ENCODE measurements around the gene JHY.
"Not testable (repeated sequence)": the region's sequence is repeated elsewhere in the genome, so short reads cannot be mapped to it uniquely, and the experiment has no call there.

The JHY gene

DNA sequence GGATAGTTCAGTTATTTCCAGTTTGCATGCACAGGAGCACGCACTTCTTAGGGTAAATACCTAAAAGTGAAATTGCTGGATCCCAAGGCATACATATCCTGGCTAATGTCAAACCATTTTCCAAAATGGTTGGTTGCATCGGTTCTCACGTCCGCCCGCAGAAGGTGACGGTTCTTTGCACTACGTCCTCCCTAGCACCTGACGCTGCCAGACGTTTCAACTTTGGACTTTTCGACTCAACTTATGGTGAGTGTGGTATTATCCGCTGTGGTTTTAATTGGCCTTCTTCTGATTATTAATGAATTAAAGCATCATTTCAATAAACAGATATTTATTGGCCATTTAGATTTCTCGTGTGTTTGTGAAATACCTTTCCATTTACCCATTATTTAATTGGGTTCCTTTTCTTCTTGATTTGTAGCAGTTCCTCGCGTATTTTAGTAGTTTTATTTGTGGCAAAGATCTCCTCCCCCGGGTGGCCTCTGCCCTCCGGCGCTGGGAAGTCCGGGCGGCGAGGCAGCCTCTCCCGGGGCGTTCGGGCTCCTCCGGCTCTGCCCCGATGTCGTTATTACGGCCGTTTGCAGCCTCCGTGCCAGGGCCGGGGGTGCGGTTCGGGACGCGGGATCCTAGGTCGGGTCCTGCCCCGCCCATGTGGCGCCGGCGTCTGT lies at the start of gene JHY:
Gene JHY (plus strand): TSS at position 571 of the 668 bp plus-strand sequence. CDS start 3,091 bp downstream, outside the sequence.
- no peak for DNase-seq

DNA sequence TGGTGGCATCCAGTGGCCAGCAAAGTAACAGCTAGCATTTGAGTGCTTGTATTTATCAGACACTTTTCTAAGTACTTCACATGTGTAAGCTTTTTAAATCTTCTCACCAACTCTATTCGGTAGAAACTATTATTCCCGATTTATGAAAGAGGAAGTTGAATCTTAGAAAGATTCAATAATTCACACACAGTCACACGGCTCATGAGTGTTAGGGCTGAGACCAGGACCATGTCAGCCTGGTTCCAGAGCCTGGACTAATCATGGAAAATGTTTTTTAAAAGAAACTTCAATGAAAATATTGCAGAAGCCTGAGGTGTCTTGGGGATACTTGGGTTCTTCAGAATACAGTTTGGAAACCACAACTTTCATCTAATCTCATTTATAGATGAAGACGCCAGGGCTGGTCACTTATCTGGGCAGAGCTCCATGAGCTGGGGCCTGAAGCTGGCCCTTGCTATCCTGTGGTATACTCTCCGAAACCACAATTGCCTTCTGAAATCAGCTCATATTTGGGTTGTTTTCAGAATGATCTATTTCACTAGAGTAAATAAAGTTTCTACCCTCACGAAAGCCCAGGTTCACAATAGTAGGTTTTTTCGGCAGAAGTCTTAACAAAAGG lies 48.6 kb upstream of the JHY start:
- DNase-seq = no peak

DNA sequence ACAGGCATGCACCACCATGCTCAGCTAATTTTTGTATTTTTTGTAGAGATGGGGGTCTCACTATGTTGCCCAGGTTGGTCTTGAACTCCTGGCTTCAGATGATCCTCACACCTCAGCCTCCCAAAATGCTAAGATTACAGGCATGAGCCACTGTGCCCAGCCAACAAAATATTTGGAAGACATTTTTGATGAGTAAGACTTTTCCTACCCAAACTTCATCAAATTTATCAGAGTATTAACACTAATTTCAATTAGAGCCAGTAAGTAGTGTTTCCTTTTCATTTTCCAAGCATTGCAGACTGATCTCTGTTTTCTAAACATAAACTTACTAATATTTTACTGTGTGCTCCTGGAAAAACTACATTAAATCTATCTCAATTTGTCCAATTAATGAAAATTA lies 45.6 kb upstream of the JHY start:
- DNase-seq = no peak

DNA sequence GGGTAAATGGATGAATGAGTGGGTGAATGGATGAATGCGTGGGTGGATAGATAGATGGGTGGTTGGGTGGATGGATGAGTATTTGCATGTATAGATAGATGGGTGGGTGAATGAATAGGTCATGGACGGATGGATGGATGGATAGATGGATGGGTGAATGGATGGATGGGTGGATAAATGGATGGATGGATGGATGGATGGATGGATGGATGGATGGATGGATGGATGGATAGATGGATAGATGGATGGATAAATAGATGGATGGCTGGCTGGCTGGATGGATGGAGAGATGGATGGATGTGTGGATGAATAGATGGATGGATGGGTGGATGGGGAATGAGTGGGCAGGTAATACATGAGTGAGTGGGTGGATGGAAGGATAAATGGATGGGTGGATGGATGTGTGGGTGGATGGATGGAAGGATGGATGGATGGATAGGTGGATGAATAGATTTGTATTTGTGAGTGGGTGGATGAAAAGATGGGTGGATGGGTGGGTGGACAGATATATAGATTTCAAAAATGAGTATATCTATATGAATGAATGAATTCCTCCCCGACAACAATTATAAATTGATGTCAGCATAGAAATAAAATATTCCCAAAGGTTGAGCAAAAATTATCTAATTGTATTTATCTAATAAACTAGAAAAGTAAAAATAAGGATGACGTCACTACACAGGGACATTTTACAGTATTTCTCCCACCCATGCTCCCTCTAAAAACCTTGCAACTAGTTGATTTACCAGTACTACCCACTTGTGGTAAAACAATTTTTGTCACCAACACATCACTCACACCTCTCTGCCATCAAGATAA lies 44.8 kb upstream of the JHY start:
- no peak for DNase-seq

DNA sequence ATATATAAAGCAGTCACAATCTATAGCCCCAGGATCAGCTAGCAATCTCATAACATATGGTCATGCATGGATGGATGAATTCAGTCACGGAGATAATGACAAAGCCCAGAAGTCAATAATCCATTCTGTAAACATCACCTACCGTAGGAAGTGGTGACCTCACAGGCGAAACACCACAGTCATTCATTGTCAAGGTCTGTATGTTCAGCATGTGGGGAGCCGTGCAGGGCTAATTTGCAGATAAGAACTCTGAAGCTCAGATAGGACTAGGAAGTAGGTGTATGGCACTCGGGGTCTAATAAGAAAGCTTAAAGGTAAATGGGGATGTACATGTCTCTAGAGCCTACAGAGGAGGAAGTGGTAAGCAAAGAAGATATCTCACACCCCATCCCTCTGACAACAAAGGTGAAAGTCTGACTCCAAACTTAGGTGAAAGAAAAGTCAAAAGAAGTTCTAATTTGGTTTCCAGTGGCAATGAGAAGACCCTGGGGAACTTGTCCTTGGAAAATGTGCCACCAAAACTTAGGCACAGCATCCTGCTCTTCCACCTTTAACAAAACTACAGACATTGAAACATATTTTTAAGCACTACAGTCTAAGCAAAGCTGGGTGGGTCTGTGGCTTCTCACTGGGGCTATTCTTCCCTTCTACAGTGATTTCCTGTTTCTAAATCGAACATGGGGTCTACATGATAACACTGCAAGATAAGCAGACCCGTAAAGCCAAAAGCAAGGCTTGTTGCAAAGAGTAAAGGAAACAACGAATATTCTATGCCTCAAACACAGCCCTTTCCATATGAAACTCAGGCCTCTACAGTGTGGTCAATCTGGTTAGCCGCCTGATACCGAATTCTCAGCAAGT lies 39.0 kb upstream of the JHY start:
- no peak for DNase-seq

DNA sequence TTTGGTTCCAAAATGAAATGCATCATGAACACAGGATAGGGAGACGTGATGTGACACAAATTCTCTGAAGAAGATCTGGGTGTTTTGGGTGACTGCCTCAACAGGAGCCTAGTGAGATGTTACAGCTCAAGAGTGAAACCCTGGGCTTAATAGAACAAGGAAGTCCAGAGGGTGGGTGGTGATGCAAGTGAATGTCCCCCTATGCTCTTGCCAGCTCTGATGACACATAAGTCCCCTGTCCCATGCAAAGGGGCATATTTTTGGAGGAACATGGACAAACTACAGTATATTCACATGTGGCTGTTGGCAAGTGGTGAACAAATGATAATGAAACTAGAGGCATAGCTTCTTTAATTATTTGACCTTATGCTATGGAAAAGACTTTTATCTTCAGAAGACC lies 35.1 kb upstream of the JHY start:
- DNase-seq = no peak

DNA sequence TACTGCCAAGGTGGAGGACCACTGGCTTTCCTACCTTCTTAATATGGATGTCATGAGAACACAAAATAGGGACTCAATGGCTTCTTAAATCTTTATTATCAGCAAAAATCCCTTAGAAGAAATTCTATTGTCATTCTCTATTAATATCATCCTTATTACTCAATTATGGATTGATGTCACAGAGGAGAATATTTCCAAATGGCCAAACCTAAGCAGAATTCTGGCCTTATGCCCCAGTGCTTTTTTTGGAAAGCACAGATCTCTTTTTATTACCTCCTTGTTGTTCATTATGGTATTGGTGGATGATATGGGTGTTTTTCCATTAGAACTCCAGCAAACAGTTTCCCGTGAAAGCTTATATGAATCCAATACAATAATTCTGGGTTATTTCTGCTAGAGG lies 34.4 kb upstream of the JHY start:
- DNase-seq = no peak

DNA sequence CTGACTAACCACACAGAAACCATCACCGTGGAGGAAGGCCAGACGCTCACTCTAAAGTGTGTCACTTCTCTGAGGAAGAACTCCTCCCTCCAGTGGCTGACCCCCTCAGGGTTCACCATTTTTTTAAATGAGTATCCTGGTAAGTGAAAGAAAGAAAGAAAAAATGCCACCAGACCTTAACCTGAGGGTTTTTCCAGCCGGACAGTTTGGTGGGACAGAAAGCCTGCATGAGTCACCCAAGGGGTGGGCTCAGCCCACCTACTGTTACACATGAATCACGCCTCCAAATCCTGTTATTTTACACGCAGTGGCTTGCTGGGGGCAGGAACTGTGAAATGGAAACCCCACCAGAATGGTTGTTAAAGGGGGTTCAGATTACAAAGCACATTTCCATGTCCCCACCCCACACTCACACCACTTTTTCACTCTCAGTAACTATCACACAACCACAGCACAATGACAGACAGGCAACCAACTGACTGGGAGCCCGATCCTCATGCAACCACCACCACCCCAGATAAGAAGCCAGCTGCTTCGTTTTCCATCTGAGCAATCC lies 32.4 kb upstream of the JHY start:
- DNase-seq = peak; percentile 46

DNA sequence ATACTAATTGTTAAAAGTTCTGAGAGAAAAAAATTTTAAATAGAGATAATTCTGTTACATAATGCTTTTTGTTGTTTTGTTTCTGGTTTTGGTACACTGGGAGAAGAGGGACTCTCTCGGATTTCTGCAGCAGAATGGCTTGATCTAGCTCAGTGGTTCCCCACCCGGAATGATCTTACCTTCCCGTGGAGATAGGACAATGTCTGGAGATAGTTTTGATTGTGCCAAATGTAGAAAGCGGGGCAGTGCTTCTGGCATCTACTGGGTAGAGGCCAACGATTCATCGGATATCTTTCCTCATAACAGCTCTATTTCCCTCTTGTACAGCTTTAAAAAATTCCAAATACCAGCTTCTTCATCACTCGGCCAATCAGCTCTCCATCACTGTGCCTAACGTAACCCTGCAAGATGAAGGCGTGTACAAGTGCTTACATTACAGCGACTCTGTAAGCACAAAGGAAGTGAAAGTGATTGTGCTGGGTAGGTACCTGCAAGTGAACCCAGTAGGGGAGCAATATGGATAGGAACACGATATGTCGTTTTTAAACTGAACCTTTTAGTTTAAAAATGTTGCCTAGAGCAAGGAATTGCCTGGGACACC lies 31.1 kb upstream of the JHY start:
- no peak for DNase-seq

DNA sequence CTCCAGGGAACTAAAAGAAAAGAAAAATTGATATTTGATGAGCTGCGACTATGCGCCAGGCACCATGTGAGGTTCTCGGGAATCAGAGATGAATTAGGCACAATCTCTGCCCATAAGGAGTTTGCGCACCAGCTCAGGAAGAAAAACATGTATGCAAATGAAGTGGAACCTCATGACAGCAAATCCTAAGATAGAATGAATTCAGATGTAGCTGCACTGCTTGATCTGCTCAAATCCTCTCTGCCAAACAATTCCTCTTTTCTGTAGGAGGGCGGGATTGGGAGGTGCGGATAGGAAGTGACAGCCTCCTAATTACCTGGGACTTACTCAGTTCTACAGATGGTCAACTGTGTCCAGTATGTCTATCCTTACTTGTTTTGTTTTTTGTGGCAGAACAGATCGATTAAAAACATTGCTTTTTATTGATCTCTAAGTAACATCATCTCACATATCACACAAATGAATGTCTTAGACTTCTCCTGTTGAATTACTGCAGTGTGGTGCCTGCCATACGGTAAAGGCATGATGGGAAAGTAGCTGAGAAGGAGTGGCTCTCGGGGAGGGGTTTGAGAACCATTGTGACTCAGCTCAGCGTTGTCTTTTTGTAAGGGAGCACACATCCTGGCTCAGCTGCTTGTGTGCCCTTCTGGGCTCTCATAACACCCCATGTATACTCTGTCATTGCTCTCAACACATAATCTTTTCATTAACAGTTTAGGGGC lies 30.3 kb upstream of the JHY start:
- DNase-seq = peak; percentile 8

DNA sequence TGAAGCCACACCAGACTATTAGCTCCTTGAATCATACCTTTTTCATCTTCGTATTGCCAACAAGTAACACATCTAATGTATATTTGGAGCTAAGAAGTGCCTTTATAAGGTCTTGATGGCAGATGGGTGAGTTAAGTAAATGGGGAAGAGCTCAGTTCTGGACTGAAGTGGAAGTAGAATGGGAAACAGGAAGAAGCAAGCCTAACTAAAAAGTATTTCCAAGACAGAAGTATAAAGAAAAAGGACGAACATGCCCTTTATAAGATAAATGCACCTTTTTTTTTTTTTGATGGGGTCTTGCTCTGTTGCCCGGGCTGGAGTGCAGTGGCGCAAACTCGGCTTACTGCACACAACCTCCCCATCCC lies 29.8 kb upstream of the JHY start:
- DNase-seq = no peak

DNA sequence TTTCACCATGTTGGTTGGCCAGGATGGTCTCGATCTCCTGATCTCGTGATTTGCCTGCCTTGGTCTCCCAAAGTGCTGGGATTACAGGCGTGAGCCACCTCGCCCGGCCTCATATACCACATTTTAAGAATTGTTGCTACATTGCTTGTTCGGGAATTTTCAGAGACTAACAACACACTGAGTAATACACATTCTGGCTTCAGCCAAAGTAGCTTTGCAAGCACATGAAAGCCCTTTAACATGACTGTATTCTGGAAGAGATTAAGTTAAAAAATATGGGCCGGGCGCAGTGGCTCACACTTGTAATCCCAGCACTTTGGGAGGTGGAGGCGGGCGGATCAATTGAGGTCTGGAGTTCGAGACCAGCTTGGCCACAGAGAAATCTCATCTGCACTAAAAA lies 29.3 kb upstream of the JHY start:
- no peak for DNase-seq

DNA sequence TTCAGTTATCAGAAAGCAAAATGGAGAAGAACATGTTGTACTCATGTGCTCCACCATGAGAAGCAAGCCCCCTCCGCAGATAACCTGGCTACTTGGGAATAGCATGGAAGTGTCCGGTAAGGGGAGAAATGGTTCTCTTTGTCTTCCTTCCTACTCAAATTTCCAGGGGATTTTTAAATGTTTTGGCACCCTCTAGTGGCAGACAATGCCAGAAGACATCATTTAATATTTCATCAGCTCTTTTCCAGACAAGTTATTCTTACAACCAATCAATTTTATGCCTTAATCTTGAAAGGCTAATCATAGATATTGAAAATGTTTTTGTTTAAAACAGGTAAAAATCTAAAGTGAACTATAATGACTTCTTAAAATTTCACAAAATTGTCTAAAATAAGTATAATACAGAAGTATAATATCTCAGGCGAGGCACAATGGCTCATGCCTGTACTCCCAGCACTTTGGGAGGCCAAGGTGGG lies 28.6 kb upstream of the JHY start:
- DNase-seq = no peak

DNA sequence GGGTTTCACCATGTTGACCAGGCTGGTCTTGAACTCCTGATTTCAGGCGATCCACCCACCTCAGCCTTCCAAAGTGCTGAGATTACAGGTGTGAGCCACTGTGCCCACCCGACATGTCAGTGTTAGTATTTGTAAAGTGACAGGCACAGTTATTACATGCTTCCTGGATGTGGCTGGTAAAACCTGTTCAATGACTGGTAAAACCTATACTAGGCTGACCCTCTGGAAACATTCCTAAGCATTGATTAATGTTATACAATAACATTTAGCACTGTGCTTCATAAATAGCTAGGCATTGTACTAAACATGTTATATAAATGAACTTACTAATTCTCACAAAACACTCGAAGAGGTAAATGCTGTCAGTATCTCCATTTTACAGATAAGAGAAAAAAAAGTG lies 20.9 kb upstream of the JHY start:
- DNase-seq = no peak

DNA sequence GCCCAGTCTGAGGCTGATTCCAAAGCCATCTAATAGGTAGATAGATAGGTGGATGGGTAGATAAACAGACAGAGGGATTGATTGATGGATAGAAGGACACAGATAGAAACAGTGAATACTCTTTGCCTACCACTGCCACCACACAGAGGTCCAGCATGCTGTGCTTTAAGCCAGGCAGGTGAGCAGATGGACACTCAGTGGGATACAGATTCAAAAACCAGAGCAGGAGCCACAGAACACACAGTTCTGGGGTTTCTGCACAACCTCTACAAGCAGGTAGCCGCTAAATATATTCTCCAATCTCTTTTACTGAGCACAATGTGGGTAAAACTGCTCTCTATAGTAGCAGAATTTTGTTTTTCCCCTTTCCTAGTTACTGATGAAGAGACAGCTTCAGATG lies 20.5 kb upstream of the JHY start:
- DNase-seq = no peak

DNA sequence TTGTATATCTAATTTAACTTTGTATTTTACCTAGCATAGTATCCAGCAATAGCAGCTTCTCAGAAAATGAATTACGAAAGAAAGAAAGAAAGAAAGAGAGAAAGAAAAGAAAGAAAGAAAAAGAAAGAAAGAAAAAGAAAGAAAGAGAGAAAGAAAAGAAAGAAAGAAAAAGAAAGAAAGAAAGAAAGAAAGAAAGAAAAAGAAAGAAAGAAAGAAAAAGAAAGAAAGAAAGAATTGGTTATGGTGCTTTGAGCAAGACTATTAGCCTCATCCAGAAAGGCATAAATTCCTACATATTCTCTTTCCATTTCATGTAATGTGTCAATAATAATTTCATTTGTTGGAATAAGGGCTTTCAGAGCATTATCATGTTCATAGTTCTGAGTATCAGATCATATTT lies 19.4 kb upstream of the JHY start:
- DNase-seq = not testable (repeated sequence)

DNA sequence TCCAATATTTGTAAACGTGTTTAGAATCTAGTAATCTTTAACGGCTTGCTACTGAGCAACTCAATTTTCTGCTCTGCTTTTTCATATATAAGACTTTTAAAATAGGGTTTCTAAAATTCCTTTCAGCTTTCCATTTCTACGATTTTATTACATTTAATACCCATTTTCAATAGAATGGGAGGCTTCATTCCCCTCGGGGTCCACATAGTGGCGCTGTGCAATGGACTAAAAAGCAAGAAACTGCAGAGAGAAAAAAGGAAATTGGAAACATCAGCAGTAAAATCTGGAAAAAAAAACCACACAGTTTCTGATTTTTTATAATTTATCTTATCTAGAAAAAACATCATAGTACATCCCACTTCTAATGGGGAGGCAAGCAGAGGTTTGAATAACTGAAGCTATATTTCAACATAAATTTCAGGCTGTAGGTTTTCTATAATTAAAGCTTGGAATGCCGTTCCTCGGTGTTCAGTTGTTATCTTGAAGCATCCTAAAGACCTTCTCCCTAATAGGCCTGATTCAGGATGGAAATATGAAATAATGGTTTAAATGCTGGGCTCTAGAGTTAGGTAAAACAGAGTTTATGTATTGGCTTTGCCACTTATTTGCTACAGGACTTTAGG lies 18.7 kb upstream of the JHY start:
- peak; percentile 13 for DNase-seq

DNA sequence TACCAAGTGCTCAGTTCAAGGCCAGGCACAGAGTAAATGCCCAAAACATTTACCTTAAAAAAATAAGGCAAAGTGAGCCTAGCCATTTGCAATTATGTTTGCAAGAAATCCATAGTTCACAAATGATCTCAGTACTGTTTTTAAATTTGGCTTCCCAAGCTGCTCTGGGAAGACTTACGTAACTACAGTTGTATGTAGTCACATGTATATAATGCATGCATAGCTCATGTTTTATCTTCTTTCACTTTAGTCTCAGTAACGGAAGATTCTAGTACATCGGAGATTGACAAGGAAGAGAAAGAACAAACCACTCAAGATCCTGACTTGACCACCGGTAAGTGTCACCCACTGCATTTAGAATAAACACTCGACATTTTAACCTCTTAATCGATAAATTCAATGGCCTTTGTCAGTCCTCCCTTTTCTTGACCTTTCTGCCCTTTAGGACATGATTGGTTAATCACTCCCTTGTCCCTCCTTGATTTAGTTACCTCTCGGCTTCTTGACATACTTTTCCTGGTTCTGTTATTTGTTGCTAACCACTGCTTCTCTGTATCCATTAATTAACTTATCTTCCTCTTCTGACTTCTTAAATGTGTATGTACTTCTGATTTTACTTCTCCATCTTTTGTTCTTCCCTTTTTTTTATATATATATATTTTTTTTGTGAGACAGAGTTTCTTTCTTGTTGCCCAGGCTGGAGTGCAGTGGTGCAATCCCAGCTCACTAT lies 18.0 kb upstream of the JHY start:
- DNase-seq = no peak

DNA sequence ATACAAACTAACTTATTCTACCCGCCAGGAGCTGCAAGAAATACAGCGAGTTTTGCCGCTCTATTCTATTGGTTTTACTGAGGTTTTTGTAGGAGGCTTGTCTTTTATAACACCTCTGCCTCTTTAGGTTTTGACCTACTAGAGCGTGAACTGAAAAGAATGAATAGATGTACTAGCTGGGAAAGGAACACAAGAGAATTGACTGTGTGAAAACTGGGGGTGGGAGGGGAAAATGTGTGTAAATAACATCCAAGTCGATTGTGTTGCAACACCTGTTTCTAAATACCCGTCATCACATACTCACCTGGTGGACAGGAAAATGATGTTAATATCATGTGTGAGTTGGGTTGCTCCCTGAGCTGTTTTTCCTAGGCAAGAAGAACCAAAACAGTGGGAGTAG lies 12.9 kb upstream of the JHY start:
- no peak for DNase-seq

DNA sequence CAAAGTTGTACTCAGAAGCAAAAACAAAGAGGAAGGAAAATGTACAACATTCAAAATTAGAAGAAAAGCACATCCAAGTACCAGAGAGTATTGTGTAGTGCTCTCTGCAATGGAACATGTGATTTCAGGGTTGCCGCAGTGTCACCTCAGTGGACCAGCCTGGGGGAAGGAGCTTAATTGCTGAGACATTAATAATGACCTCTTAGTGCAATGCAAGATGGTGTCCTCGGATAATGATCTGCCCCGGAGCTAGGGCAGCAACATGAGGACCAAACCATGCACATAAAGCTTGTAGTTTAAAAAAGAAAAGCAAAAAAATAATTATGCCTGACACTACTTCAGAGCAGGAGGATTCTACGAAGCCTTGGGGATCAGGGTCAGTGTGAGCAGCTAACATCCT lies 11.3 kb upstream of the JHY start:
- DNase-seq = no peak

DNA sequence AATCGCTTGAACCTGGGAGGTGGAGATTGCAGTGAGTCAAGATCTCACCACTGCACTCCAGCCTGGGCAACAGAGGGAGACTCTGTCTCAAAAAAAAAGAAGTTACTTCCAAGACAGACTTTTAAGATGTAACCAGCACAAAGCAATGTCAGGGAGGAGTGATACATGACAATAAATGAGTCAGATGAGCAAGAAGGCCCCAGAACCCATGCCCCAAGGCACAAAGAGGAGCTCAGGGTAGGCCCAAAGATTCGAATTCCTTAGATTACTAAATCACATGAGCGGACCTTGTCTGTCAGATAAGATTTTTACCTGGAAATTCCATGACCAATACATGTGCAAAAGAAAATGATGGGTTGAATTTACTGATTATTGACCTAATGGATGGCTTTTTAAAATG lies 10.5 kb upstream of the JHY start:
- DNase-seq = no peak

Measured in stimulated activated naive CD4-positive, alpha-beta T cell treated with Interleukin-2 at 50 U/mL for 16 hours (primary cell).